Measurements from ENCODE around the gene LUZP2.

GRCh38 chr11:24760681-24761080 is 263.8 kb downstream of the LUZP2 start:
- TF ChIP-seq CTCF (IDR thresholded peaks at IDR 0.05) = no peak
- TF ChIP-seq EZH2 (IDR thresholded peaks at IDR 0.05; ENCODE audit: borderline replicate concordance, insufficient read depth, low read depth, low read length, poor library complexity, severe bottlenecking) = no peak
